Lower leg skin (tissue), 3 donors: Measurements from ENCODE around the gene LILRA5.

Source experiments
- POLR2A ChIP-seq, 2 donors: fragments of 450-650 bp; IDR thresholded peaks; one replicate each; pipeline ENCODE4 v1.6.1; 2016 to 2017; ENCODE audit warnings: antibody characterized with exemption in 2 of 2, mild to moderate bottlenecking in 1 of 2, moderate library complexity in 1 of 2
- TF ChIP-seq, protein P1 (sequence below), 3 donors: fragments of 450-650 bp; IDR thresholded peaks; one replicate each; pipeline ENCODE4 v1.5.1; 2016; ENCODE audit warnings: antibody characterized with exemption in 3 of 3, mild to moderate bottlenecking in 3 of 3, moderate library complexity in 2 of 3

- TF ChIP-seq, protein P1, sequence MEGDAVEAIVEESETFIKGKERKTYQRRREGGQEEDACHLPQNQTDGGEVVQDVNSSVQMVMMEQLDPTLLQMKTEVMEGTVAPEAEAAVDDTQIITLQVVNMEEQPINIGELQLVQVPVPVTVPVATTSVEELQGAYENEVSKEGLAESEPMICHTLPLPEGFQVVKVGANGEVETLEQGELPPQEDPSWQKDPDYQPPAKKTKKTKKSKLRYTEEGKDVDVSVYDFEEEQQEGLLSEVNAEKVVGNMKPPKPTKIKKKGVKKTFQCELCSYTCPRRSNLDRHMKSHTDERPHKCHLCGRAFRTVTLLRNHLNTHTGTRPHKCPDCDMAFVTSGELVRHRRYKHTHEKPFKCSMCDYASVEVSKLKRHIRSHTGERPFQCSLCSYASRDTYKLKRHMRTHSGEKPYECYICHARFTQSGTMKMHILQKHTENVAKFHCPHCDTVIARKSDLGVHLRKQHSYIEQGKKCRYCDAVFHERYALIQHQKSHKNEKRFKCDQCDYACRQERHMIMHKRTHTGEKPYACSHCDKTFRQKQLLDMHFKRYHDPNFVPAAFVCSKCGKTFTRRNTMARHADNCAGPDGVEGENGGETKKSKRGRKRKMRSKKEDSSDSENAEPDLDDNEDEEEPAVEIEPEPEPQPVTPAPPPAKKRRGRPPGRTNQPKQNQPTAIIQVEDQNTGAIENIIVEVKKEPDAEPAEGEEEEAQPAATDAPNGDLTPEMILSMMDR (IDR thresholded peaks at IDR 0.05), result no peak
- no peak for TF ChIP-seq POLR2A (IDR thresholded peaks at IDR 0.05)
Observed at GRCh38 chr19:54282686-54283470, 30.1 kb downstream of the LILRA5 start.
